ENCODE data around the gene KLHL18. TPM values are rescaled to one million over a fixed set of nuclear protein-coding genes. Genes with fewer than 3 reads are reported as not detected.

The KLHL18 gene
- total and polyA plus RNA-seq, 2 of the 4 experiments (the other 2 are of a cell fraction): 29.1 to 76.2 TPM

DNA sequence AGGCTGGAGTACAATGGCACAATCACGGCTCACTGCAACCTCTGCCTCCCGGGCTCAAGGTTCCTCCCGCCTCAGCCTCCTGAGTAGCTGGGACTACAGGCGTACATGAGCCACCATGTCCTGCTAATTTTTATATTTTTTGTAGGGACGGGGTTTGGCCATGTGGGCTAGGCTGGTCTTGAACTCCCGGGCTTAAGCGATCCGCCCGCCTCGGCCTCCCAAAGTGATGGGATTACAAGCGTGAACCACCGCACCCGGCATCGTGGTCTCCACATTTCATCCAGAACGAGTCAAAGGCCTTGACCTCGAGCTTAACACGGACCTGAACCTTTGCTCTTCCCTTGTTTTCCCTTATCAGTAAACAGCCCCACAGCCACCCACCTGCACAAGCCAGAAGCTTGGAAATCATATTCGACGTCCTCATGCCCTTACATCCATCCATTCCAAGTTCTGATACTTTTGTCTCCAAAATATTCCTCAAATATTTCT is 96.7 kb downstream of the KLHL18 start:
- Histone ChIP-seq H3K14ac (replicated peaks; ENCODE audit: low read depth, low read length) (peak overlapping the region; percentile 93; the same call in 1 of the 2 replicates), H2BK15ac (ENCODE audit: low read depth, low read length) (no peak overlapping the region), H3K27ac (ENCODE audit: insufficient read depth, low read length) (no peak overlapping the region), H2AK5ac (ENCODE audit: low read depth, low read length) (peak overlapping the region; percentile 61; the same call in 1 of the 2 replicates), H3K56ac (ENCODE audit: extremely low read depth, insufficient read depth, low read length) (peak overlapping the region; percentile 22; the same call in 1 of the 2 replicates), H3K4ac (ENCODE audit: low read depth, low read length) (peak overlapping the region; percentile 87; the same call in 1 of the 2 replicates), H3K9ac (ENCODE audit: low read depth, low read length) (peak overlapping the region; percentile 91; the same call in 1 of the 2 replicates), H3K4me3 (ENCODE audit: insufficient read depth, low read depth, low read length) (peak overlapping the region; percentile 60; the same call in 1 of the 2 replicates), H4K91ac (ENCODE audit: insufficient read depth, low read depth, low read length) (no peak overlapping the region), H2BK5ac (ENCODE audit: low read depth, low read length, poor library complexity, severe bottlenecking) (no peak overlapping the region), H3K9me3 (ENCODE audit: control insufficient read depth, insufficient read depth, low read length) (no peaks in the 10 kb centered on the region), H2AK9ac (replicated peaks; ENCODE audit: low read depth, low read length, poor library complexity) (peak overlapping the region; percentile 65), H3K36me3 (ENCODE audit: control insufficient read depth, insufficient read depth, low read length) (0 out of 2 replicates have a peak, but pooled peaks cover 2% of the 10 kb centered on the region), H4K8ac (ENCODE audit: low read depth in 2 of 2, low read length in 2 of 2) (peak overlapping the region; percentile 83 to 92; a peak in 3 of 4 replicates), H2BK120ac (ENCODE audit: low read depth, low read length) (no peak overlapping the region), H3K23ac (ENCODE audit: low read depth, low read length) (peak overlapping the region; percentile 57; the same call in 1 of the 2 replicates), H3K4me1 (ENCODE audit: control insufficient read depth, insufficient read depth, low read length) (peaks cover 7% of the 10 kb centered on the region), H3K27me3 (ENCODE audit: control insufficient read depth, insufficient read depth, low read length) (no peaks in the 10 kb centered on the region), H3K79me1 (ENCODE audit: low read depth in 1 of 2, low read length in 2 of 2) (peaks cover 26 to 54% of the 10 kb centered on the region in 2 experiments), H2BK20ac (ENCODE audit: low read depth, low read length) (no peak overlapping the region), H3K4me2 (ENCODE audit: low read depth, low read length) (peak overlapping the region; percentile 86), H2AFZ (replicated peaks; ENCODE audit: low read length, poor library complexity) (no peak overlapping the region), H4K5ac (ENCODE audit: low read depth, low read length) (no peak overlapping the region), H3K9me1 (ENCODE audit: insufficient read depth, low read length) (peaks cover 10% of the 10 kb centered on the region), H4K20me1 (ENCODE audit: insufficient read depth, low read length) (peaks cover 22% of the 10 kb centered on the region), H3K18ac (ENCODE audit: low read depth, low read length) (no peak overlapping the region)
- in situ Hi-C loops (cut with MboI; ENCODE audit: low sequenced_read_pairs): no loop called here
- 97% methylated on average over 11 of the region's 19 CpGs; no CpG with 5 or more reads in 1 of the 2 experiments for WGBS, 2 experiments (ENCODE audit: extremely low coverage in 2 of 2, insufficient read length in 1 of 2)
- TF ChIP-seq, protein P1, sequence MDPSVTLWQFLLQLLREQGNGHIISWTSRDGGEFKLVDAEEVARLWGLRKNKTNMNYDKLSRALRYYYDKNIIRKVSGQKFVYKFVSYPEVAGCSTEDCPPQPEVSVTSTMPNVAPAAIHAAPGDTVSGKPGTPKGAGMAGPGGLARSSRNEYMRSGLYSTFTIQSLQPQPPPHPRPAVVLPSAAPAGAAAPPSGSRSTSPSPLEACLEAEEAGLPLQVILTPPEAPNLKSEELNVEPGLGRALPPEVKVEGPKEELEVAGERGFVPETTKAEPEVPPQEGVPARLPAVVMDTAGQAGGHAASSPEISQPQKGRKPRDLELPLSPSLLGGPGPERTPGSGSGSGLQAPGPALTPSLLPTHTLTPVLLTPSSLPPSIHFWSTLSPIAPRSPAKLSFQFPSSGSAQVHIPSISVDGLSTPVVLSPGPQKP (IDR thresholded peaks at IDR 0.05; ENCODE audit: borderline replicate concordance, low read depth, low read length): no peak
- DNase-seq (no peak), ATAC-seq (ENCODE audit: low read depth) (no peak)
- BruUV-seq (replicated peaks): no TSS peak
- dilution Hi-C loops (cut with HindIII; ENCODE audit: low sequenced_read_pairs, unreplicated experiment): no loop called here
- CTCF ChIA-PET: interaction anchor here (0.5 kb wide), 1 partner anchor 276 kb away, joined by 4 read pairs; no protein-coding TSS in a partner anchor
- intact Hi-C loops (cut with micrococcal nuclease): no loop called here
- POLR2A ChIA-PET (ENCODE audit: unreplicated experiment): no interaction called here

Data from IMR-90 (cell line).